ENCODE data around the gene CCZ1.
A peak's percentile ranks its signal among the peaks of the same experiment; 100 is the strongest.
"Not testable (repeated sequence)": the region's sequence is repeated elsewhere in the genome, so short reads cannot be mapped to it uniquely, and the experiment has no call there.

- not testable (repeated sequence) for TF ChIP-seq POLR2A (IDR thresholded peaks at IDR 0.05); CTCF (IDR thresholded peaks at IDR 0.05); EP300 (IDR thresholded peaks at IDR 0.05; ENCODE audit: low read depth)
- TF ChIP-seq POLR2AphosphoS5 (IDR thresholded peaks at IDR 0.05) = peak in 1 of 3 donors; percentile 13
Measured at GRCh38 chr7:5857041-5857575, 41.4 kb upstream of the CCZ1 start.

All from transverse colon (tissue), 4 donors.